ENCODE measurements around the gene DFFB.

DNA sequence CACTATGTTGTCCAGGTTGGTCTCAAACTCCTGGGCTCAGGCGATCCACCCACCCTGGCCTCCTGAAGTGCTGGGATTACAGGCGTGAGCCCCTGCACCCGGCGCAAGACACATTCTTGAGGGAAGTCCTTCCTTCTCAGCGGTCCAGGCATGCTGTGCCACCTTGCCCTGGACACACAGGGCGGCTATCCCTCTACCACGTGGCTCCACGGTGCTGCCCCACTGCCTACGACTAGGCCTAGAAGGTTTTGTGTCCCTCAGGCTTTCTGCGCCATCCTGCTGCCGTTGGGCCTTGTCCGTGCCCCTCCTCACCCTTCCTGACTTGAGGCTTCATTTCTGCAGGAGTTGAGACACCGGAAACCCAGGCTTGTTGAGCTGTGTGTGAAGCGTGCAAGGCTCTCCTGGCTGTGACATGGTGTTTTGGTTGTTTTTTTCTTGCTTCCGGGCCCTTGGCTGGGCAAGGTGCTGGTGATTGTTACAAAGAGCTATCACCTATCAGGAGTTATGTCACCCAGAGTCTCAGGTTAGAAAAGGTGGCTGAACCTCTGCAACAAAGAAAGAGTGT, 28.9 kb downstream of the DFFB start:
- no peak for TF ChIP-seq TAF1 (IDR thresholded peaks at IDR 0.05; ENCODE audit: low read depth)
- TF ChIP-seq, protein P1, sequence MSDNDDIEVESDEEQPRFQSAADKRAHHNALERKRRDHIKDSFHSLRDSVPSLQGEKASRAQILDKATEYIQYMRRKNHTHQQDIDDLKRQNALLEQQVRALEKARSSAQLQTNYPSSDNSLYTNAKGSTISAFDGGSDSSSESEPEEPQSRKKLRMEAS (IDR thresholded peaks at IDR 0.05) = no peak
- TF ChIP-seq EP300 (IDR thresholded peaks at IDR 0.05; ENCODE audit: borderline replicate concordance) = no peak
